ENCODE data around the gene PIK3R2. TPM values are rescaled to one million over a fixed set of nuclear protein-coding genes. Genes with fewer than 3 reads are reported as not detected.

PIK3R2 gene
- total RNA-seq, 4 donors from 2014 or later: 14.4 to 33.0 (median 19.8) TPM

DNA sequence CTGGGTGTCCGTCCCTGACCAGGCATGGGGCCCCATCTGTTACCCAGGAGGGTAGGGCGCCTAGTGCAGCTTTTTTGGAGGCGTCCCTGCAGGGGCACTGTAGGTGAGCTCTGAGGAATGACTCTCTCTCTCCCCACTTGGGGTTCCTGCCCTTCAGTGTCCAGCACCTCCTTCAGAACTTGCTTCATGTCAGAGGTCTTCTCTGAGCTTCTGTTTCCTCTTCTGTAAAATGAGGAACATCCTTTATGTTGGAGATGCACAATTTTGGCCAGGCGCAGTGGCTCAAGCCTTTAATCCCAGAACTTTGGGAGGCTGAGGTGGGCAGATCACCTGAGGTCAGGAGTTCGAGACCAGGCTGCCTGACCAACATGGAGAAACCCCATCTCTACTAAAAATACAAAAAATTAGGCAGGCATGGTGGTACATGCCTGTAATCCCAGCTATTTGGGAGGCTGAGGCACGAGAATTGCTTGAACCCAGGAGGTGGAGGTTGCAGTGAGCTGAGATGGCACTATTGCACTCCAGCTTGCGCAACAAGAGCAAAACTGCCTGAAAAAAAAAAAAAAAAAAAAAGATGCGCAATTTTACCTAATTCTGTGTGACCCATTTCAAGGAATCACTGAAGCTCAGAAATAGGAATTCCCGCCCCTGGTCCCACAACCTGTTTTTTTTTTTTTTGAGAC, 15.2 kb upstream of the PIK3R2 start:
- H3K27me3 ChIP-seq: no peaks in the 10 kb centered on the region
- peaks cover 3 to 19% of the 10 kb centered on the region in 2 donors for H3K36me3 ChIP-seq
- H3K4me1 ChIP-seq: no peaks in the 10 kb centered on the region
- DNase-seq: no peak
- intact Hi-C loops (cut with DNase I): no loop called here
- TF ChIP-seq, protein P1, sequence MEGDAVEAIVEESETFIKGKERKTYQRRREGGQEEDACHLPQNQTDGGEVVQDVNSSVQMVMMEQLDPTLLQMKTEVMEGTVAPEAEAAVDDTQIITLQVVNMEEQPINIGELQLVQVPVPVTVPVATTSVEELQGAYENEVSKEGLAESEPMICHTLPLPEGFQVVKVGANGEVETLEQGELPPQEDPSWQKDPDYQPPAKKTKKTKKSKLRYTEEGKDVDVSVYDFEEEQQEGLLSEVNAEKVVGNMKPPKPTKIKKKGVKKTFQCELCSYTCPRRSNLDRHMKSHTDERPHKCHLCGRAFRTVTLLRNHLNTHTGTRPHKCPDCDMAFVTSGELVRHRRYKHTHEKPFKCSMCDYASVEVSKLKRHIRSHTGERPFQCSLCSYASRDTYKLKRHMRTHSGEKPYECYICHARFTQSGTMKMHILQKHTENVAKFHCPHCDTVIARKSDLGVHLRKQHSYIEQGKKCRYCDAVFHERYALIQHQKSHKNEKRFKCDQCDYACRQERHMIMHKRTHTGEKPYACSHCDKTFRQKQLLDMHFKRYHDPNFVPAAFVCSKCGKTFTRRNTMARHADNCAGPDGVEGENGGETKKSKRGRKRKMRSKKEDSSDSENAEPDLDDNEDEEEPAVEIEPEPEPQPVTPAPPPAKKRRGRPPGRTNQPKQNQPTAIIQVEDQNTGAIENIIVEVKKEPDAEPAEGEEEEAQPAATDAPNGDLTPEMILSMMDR (IDR thresholded peaks at IDR 0.05): no peak
- TF ChIP-seq POLR2A (IDR thresholded peaks at IDR 0.05): no peak
- H3K27ac ChIP-seq: no peak overlapping the region
- no peak overlapping the region for H3K4me3 ChIP-seq (replicated peaks in 1 of 3)
- 96 to 97% methylated on average over 9 of the region's 9 CpGs for WGBS, 2 donors
- no peaks in the 10 kb centered on the region for H3K9me3 ChIP-seq

DNA sequence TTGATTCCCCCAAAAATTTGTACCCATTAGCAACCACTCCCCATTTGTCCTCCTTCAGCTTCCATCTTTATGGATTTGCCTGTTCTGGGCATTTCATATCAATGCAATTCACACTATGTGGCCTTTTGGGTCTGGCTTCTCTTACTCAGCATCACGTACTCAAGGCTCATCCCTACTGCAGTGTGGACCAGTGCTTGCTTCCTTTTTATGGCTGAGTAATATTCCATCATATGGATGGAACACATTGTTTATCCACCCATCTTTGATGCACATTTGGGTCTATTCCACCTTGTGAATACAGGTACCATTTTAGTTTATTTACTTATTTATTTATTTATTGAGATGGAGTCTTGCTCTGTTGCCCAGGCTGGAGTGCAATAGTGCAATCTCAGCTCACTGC, 12.5 kb upstream of the PIK3R2 start:
- TF ChIP-seq POLR2A (IDR thresholded peaks at IDR 0.05): no peak
- TF ChIP-seq, protein P1 (IDR thresholded peaks at IDR 0.05): no peak
- H3K36me3 ChIP-seq: peaks cover 8 to 26% of the 10 kb centered on the region in 2 donors

DNA sequence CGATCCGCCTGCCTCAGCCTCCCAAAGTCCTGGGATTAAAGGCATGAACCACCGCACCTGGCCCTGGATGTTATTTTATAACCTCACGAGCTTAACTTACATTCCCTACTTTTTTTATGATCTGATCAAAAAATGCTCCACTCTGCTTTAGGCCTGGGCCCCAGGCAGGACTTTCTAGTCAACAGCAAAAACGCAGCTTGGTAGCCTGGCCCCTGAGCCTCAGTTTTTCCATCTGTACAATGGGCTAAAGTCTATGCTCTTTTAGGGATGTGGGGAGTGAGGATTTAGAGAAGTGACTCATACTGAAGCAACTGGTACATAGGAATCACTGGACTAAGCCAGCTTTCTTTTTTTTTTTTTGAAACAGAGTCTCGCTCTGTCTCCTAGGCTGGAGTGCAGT, 11.9 kb upstream of the PIK3R2 start:
- intact Hi-C loops (cut with DNase I): no loop called here
- no peak overlapping the region for H3K27ac ChIP-seq
- no peak overlapping the region for H3K4me3 ChIP-seq (replicated peaks in 1 of 3)
- no peaks in the 10 kb centered on the region for H3K4me1 ChIP-seq
- no peaks in the 10 kb centered on the region for H3K9me3 ChIP-seq
- peaks cover 8 to 32% of the 10 kb centered on the region in 2 donors for H3K36me3 ChIP-seq
- WGBS, 2 donors: 99% methylated on average over 6 of the region's 6 CpGs
- DNase-seq: no peak
- TF ChIP-seq, protein P1 (IDR thresholded peaks at IDR 0.05): no peak
- no peak for TF ChIP-seq POLR2A (IDR thresholded peaks at IDR 0.05)
- H3K27me3 ChIP-seq: no peaks in the 10 kb centered on the region

More for the DNA sequence above, 12.5 kb upstream of the PIK3R2 start:
- Histone ChIP-seq H3K27ac (no peak overlapping the region), H3K4me3 (replicated peaks in 1 of 3) (no peak overlapping the region), H3K9me3 (no peaks in the 10 kb centered on the region), H3K27me3 (no peaks in the 10 kb centered on the region), H3K4me1 (no peaks in the 10 kb centered on the region)
- no peak for DNase-seq
- 97 to 100% methylated on average over 1 of the region's 1 CpG for WGBS, 2 donors
- intact Hi-C loops (cut with DNase I): no loop called here

DNA sequence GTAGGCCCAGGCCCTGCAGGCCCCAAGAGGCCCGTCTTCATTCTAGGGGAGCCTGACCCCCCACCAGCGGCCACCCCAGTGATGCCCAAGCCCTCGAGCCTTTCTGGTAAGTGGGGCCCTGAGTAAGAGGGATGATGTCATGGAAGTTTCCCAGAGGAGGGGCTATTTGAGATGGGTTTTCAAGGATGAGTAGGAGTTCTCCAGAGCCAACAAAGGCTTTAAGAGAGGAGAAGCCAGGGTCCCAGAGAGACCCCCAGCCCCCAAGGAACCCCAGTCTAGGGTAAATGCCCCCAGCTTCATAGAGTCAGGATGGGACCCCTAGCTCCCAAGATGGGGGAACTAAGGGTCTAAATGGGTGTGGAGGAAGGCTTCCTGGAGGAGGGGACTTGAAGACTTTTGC, 9.1 kb upstream of the PIK3R2 start:
- H3K9me3 ChIP-seq: no peaks in the 10 kb centered on the region
- H3K36me3 ChIP-seq: peaks cover 8 to 34% of the 10 kb centered on the region in 2 donors
- no peaks in the 10 kb centered on the region for H3K27me3 ChIP-seq
- no peak overlapping the region for H3K27ac ChIP-seq
- no peak for DNase-seq
- 100% methylated on average over 1 of the region's 3 CpGs; no CpG with 5 or more reads in 1 of the 2 donors for WGBS, 2 donors
- intact Hi-C loops (cut with DNase I): no loop called here
- no peak overlapping the region for H3K4me3 ChIP-seq (replicated peaks in 1 of 3)
- TF ChIP-seq, protein P1 (IDR thresholded peaks at IDR 0.05): no peak
- no peaks in the 10 kb centered on the region for H3K4me1 ChIP-seq

DNA sequence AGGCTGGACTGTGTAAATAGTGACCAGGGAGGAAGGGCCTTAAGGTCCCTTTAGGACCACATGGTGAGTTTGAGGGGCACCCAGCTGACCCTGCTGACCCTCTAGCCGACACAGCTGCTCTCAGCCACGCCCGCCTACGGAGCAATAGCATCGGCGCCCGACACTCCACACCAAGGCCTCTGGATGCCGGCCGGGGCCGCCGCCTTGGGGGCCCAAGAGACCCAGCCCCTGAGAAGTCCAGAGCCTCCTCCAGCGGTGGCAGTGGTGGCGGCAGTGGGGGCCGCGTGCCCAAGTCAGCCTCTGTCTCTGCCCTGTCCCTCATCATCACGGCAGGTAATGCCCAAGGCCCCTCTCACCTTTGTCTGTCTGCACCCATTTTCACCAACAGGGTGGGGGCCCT, 8.6 kb upstream of the PIK3R2 start:
- 90 to 95% methylated on average over 3 to 9 of the region's 16 CpGs for WGBS, 2 donors
- intact Hi-C loops (cut with DNase I): no loop called here
- H3K4me1 ChIP-seq: no peaks in the 10 kb centered on the region

More for the DNA sequence above, 8.6 kb upstream of the PIK3R2 start:
- H3K27ac ChIP-seq: no peak overlapping the region
- DNase-seq: no peak
- H3K36me3 ChIP-seq: peaks cover 8 to 30% of the 10 kb centered on the region in 2 donors
- no peaks in the 10 kb centered on the region for H3K27me3 ChIP-seq
- no peak overlapping the region for H3K4me3 ChIP-seq (replicated peaks in 1 of 3)
- TF ChIP-seq, protein P1 (IDR thresholded peaks at IDR 0.05): no peak
- TF ChIP-seq POLR2A (IDR thresholded peaks at IDR 0.05): no peak
- no peaks in the 10 kb centered on the region for H3K9me3 ChIP-seq
